ENCODE data around the gene NRK.
"Not testable (repeated sequence)": the region's sequence is repeated elsewhere in the genome, so short reads cannot be mapped to it uniquely, and the experiment has no call there.

Gene NRK, protein sequence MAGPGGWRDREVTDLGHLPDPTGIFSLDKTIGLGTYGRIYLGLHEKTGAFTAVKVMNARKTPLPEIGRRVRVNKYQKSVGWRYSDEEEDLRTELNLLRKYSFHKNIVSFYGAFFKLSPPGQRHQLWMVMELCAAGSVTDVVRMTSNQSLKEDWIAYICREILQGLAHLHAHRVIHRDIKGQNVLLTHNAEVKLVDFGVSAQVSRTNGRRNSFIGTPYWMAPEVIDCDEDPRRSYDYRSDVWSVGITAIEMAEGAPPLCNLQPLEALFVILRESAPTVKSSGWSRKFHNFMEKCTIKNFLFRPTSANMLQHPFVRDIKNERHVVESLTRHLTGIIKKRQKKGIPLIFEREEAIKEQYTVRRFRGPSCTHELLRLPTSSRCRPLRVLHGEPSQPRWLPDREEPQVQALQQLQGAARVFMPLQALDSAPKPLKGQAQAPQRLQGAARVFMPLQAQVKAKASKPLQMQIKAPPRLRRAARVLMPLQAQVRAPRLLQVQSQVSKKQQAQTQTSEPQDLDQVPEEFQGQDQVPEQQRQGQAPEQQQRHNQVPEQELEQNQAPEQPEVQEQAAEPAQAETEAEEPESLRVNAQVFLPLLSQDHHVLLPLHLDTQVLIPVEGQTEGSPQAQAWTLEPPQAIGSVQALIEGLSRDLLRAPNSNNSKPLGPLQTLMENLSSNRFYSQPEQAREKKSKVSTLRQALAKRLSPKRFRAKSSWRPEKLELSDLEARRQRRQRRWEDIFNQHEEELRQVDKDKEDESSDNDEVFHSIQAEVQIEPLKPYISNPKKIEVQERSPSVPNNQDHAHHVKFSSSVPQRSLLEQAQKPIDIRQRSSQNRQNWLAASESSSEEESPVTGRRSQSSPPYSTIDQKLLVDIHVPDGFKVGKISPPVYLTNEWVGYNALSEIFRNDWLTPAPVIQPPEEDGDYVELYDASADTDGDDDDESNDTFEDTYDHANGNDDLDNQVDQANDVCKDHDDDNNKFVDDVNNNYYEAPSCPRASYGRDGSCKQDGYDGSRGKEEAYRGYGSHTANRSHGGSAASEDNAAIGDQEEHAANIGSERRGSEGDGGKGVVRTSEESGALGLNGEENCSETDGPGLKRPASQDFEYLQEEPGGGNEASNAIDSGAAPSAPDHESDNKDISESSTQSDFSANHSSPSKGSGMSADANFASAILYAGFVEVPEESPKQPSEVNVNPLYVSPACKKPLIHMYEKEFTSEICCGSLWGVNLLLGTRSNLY (N-terminal part only)

DNA sequence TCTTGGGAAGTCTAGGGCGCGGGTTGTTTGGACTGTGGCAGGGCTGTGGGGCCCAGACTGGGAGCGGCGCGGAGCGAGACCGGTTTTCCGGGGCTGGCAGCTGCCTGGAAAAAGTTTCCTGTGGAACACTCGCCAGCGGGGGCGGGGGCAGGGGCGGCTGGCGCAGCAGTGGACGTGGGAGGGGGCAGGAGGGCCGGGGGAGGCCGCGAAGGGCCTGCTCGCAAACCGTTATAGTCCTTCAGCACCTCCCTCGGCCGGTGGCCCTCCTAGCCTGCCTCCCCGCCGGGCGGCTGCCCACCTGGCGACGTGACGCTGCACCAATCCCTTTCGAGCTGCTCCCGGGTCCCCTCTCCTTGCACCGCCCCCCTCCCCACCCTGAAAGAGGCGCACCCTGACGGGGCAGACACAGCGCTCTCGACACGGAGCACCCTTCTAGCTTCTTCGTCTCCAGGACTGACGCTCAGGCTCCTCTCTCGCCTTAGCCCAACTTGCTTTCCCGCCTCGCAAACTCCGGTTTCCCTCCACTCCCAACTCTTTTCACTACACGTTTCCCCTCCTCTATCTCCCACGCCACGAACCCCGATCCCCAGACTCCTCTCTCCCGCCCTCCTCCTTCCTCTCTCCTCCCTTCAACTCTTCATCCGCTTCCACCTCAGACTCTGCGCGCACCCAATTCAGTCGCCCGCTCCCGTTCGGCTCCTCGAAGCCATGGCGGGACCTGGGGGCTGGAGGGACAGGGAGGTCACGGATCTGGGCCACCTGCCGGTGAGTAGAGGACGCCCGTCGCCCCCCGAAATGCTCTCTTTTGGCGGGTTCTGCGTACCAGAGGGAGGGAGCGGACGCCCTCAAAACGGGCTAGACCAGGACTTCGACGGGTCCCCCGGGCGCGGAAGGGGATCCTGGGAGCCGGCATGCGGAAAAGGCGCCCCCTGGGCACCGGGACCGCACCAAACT, at the start of gene NRK:
NRK (plus strand) TSS at position 402 of the 954 bp plus-strand sequence; CDS start at position 709, 307 bp downstream.
- Mint-ChIP-seq H3K36me3 (no peaks in the 10 kb centered on the region), H3K4me3 (no peak within 1 kb of the TSS), H3K9me3 (peaks cover 6% of the 10 kb centered on the region), H3K27ac (no peak within 1 kb of the TSS), H3K4me1 (no peaks in the 10 kb centered on the region)
- no peak for ATAC-seq
- DNase-seq (ENCODE audit: low spot score in 2 of 2), result no peak

DNA sequence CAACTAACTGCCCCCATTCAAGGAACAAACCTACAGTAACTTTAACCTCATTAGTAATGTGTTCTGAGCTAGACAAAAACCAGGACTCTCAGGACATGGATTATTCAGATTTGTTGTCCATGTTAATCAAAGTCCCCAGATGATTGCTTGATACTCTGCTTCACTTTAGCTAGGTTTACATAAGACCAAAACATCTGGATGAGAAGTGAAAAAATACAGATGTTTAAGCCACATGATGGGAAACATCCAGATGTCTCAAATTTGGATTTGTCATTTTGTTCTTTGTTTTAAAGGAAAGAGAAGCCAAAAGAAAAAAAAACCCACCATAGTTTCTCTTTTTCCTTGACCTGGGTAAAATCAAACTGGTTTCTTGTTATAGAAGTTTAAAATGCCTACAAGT, 48.5 kb upstream of the NRK start:
- H3K4me1 Mint-ChIP-seq, result no peaks in the 10 kb centered on the region
- H3K36me3 Mint-ChIP-seq, result no peaks in the 10 kb centered on the region

DNA sequence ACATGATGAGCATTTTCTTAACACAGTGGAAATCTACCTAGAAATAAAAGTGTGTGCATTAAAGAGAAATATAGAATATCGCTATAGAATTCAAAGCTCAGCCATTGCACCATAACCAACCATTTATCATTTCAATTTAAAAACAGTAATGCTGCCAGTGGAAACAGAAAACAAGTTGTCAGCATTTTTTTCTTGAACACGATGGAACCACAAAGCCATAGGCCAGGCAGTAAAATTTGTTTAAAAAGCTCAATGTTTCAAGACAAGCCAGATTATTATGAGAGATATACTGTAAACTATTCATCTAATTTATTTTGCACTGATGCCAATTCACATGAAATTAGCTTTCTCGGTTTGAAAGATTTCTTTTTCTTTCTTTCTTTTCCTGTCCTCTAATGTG, 46.7 kb upstream of the NRK start:
- Mint-ChIP-seq H3K27ac (no peak overlapping the region), H3K9me3 (peaks cover 4% of the 10 kb centered on the region), H3K4me3 (no peak overlapping the region), H3K36me3 (no peaks in the 10 kb centered on the region), H3K4me1 (no peaks in the 10 kb centered on the region)
- DNase-seq (ENCODE audit: low spot score in 2 of 2) (no peak), ATAC-seq (no peak)

More for the DNA sequence above, 48.5 kb upstream of the NRK start:
- ATAC-seq (no peak), DNase-seq (ENCODE audit: low spot score in 2 of 2) (no peak)
- H3K4me3 Mint-ChIP-seq, result no peak overlapping the region
- no peak overlapping the region for H3K27ac Mint-ChIP-seq
- peaks cover 4% of the 10 kb centered on the region for H3K9me3 Mint-ChIP-seq

DNA sequence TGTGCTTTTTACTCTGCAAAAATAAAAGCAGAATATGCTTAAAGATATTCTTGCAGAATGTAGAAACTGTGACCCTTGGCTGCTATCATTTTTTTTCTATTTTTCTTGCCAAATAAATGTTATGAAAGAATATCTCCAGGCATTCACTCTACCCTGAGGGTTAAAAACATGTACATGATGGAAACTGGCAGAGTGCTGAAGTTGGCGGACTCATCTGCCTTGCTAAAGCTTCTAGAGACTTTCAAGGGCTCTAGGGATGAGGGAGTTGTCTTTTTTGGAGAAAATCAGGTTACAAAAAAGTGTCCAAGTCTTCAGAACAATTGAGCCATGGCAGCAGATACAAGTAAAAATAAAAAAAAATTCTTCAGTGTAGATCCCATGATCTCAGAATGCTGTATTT, 40.5 kb upstream of the NRK start:
- no peak for ATAC-seq
- Mint-ChIP-seq H3K9me3 (peaks cover 3% of the 10 kb centered on the region), H3K27ac (no peak overlapping the region), H3K4me1 (no peaks in the 10 kb centered on the region), H3K36me3 (no peaks in the 10 kb centered on the region), H3K4me3 (no peak overlapping the region)
- DNase-seq (ENCODE audit: low spot score in 2 of 2), result no peak

DNA sequence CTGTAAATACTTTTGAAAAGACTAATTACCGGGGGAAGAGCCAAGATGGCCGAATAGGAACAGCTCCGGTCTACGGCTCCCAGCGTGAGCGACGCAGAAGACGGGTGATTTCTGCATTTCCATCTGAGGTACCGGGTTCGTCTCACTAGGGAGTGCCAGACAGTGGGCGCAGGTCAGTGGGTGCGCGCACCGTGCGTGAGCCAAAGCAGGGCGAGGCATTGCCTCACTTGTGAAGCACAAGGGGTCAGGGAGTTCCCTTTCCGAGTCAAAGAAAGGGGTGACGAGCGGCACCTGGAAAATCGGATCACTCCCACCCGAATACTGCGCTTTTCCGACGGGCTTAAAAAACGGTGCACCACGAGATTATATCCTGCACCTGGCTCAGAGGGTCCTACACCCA, 25.5 kb upstream of the NRK start:
- H3K36me3 Mint-ChIP-seq; H3K27ac Mint-ChIP-seq; DNase-seq (ENCODE audit: low spot score in 2 of 2); H3K4me3 Mint-ChIP-seq; H3K9me3 Mint-ChIP-seq; ATAC-seq; H3K4me1 Mint-ChIP-seq: not testable (repeated sequence)

DNA sequence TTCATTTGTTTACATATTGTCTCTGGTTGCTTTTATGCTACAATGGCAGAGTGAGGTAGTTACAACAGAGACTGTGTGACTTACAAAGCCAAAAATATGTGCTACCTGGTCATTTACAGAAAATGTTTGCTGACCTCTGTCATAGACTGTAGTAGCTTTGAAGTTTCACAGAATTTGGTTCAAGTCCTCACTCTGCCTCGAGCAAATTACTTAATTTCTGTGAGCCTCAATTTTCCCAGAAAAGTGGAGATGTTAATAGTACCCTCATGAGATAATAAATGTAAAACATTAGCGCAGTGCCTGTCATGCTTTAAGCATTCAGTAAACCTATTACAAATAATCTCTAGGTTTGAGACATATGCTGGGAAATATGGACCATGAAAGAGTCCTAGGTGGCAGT, 18.4 kb upstream of the NRK start:
- no peak for DNase-seq (ENCODE audit: low spot score in 2 of 2)
- Mint-ChIP-seq H3K27ac (no peak overlapping the region), H3K4me3 (no peak overlapping the region), H3K9me3 (peaks cover 5% of the 10 kb centered on the region), H3K4me1 (no peaks in the 10 kb centered on the region), H3K36me3 (no peaks in the 10 kb centered on the region)
- ATAC-seq, result no peak

DNA sequence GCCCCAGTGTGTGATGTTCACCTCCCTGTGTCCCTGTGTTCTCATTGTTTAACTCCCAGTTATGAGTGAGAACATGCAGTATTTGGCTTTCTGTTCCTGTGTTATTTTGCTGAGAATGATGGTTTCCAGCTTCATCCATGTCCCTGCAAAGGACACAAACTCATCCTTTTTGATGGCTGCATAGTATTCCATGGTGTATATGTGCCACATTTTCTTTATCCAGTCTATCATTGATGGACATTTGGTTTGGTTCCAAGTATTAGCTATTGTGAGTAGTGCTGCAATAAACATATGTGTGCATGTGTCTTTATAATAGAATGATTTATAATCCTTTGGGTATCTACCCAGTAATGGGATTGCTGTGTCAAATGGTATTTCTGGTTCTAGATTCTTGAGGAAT, 16.7 kb upstream of the NRK start:
- not testable (repeated sequence) for H3K36me3 Mint-ChIP-seq; H3K4me3 Mint-ChIP-seq; H3K27ac Mint-ChIP-seq; ATAC-seq; DNase-seq (ENCODE audit: low spot score in 2 of 2); H3K9me3 Mint-ChIP-seq; H3K4me1 Mint-ChIP-seq

DNA sequence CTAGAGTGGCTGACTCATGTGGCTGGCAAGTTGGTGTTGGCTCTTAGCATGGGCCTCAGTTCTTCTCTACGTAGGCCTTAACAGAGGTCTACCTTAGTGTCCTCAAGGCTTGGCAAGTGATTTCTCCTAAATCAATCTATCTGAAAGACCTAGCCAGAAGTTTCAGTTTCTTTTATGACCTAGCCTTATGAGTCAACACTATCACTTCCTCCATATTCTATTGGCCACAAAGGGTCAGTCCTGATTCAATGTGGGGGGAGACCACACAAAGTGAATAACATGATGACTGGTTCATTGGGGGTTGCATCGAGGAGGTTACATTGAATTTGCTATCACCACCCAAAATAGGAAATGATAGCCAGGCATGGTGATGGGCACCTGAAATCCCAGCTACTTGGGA, 5.8 kb upstream of the NRK start:
- DNase-seq (ENCODE audit: low spot score in 2 of 2) (no peak), ATAC-seq (no peak)
- no peak overlapping the region for H3K4me3 Mint-ChIP-seq
- no peaks in the 10 kb centered on the region for H3K4me1 Mint-ChIP-seq
- no peaks in the 10 kb centered on the region for H3K36me3 Mint-ChIP-seq
- H3K27ac Mint-ChIP-seq, result no peak overlapping the region
- peaks cover 15% of the 10 kb centered on the region for H3K9me3 Mint-ChIP-seq

DNA sequence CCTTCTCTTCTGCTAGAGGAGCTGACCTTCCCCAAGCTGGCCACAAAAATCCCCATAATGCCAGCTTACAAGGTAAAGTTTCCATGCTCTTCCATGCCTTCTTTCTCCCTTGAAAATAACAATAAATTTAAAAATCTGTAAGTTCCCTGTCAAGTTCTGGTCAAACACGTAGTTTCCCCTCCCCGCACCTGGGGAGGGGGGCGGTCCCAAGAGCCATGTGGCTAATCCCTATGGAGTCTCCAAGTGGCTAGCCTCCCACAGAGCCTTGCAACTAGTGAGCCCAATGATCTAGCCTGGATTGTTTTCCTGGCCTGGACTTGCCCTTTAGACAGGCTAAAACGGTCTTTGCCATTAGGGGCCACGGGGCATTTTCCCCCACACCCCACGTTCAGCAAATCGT, 2.1 kb upstream of the NRK start:
- no peaks in the 10 kb centered on the region for H3K4me1 Mint-ChIP-seq
- peaks cover 7% of the 10 kb centered on the region for H3K9me3 Mint-ChIP-seq
- H3K36me3 Mint-ChIP-seq, result no peaks in the 10 kb centered on the region

DNA sequence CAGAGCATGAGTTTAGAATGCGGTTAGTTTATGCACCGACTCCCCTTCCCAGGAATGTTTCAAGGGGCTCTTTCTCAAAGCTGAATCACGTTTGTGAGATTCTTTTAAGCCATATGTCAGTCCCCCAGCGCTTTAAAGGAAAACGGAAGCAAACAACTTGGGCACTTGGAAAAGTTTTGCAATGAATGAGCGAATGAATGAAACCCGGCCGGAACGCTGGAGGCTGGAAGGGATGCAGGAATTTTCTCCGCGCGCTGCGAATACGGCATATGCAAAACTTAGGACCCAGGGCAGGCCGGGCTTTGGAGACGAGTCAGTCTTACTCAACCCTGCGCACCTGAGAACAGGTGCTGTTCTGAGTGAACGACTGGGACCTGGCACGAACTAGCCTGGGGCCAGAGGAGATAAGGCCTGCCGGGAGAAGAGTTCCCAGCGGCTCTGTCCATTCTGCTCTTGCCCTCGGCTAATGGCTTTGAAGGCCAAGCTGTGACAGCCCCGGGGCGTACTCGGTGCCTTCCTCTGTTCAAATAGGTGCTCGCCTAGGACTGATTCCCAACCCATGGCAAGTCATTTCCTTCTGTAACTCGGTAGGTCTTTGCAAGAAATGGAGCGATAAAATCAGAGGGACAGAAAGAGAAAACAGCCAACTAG, 743 bp upstream of the NRK start:
- Mint-ChIP-seq H3K4me3 (no peak overlapping the region), H3K27ac (no peak overlapping the region), H3K4me1 (no peaks in the 10 kb centered on the region), H3K36me3 (no peaks in the 10 kb centered on the region), H3K9me3 (peaks cover 6% of the 10 kb centered on the region)
- no peak for DNase-seq (ENCODE audit: low spot score in 2 of 2)
- no peak for ATAC-seq

More for the DNA sequence above, 2.1 kb upstream of the NRK start:
- H3K27ac Mint-ChIP-seq, result no peak overlapping the region
- ATAC-seq, result no peak
- no peak for DNase-seq (ENCODE audit: low spot score in 2 of 2)
- no peak overlapping the region for H3K4me3 Mint-ChIP-seq

DNA sequence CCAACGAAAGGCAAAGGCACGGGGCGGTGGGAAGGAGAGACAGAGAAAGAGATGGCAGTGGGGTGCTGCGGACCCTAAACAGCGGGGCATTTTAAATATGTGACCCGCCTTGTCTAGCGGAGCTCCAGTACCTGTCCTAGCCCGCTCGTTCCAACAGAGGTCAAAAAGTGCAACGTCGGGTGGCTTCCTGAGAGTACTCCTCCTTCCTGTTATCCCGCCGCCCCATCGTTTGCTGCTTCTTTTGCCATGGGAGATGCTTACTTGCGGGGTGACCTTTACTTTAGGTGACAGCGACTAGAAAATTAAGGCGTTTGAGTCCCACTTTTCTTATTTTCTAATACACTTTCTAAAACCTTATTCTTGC, 735 bp downstream of the NRK start:
- no peak for DNase-seq (ENCODE audit: low spot score in 2 of 2)
- no peak overlapping the region for H3K4me3 Mint-ChIP-seq

DNA sequence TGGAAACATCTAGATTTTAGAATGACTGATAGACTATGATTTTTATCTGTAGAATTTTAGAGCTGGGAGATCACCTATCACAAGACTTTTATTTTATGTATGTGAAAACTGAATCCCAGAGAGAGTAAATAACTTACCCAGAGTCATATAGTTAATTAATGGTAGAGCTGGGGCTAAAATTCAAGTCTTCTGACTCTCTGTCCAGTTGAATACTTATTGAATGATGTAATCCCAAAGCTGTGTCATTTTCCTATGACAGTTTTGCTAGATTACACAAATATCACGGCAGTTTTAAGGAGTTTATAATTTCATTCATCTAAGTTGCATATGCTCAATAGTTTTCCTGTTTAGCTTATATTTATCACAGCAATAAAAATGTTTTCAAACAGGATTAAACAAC, 6.7 kb downstream of the NRK start:
- Mint-ChIP-seq H3K9me3 (peaks cover 6% of the 10 kb centered on the region), H3K4me1 (no peaks in the 10 kb centered on the region), H3K36me3 (no peaks in the 10 kb centered on the region), H3K4me3 (no peak overlapping the region), H3K27ac (no peak overlapping the region)
- ATAC-seq (no peak), DNase-seq (ENCODE audit: low spot score in 2 of 2) (no peak)

More for the DNA sequence above, 735 bp downstream of the NRK start:
- no peak for ATAC-seq
- Mint-ChIP-seq H3K4me1 (no peaks in the 10 kb centered on the region), H3K27ac (no peak overlapping the region), H3K9me3 (peaks cover 6% of the 10 kb centered on the region), H3K36me3 (no peaks in the 10 kb centered on the region)

DNA sequence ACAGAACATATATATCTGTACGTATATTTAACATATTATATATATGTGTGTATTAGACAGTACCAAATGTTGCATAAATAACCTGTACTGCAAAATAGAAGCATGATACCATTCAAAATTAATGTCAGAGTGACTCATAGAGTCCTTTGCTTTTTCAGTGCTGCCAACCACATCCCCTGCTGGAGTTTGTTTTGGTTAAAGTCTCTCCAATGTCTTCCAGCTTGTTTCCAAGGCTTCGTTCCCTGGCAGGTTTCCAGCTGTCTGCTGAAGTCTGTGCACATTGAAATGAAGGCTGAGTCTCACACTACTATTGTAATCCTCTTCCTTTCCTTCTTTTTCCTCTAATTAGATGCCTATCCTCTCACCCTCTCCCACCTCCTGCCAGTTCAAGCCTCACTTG, 14.9 kb downstream of the NRK start:
- no peaks in the 10 kb centered on the region for H3K4me1 Mint-ChIP-seq
- DNase-seq (ENCODE audit: low spot score in 2 of 2), result no peak
- no peaks in the 10 kb centered on the region for H3K36me3 Mint-ChIP-seq
- H3K27ac Mint-ChIP-seq, result no peak overlapping the region
- H3K4me3 Mint-ChIP-seq, result no peak overlapping the region
- no peak for ATAC-seq
- peaks cover 3% of the 10 kb centered on the region for H3K9me3 Mint-ChIP-seq

DNA sequence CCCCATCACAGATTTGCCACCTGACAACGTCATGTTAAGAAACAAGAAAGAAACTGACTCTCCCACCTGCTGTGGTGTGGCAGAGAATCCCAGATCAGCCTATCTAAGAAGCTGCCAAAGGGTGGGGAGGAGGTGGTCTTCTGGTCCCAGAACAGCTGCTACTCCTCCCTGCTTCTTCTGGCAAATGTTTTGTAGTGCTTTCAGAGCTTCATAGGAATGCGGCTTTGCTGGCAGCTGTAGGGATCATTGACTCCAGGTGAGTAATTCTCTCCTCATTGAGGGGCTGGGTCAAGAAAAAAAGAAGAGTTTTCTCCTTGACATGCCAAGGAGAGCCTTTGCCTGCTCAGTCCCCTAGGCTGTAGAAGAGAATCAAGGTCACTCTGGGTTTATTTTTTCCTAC, 23.3 kb downstream of the NRK start:
- H3K36me3 Mint-ChIP-seq, result no peaks in the 10 kb centered on the region
- DNase-seq (ENCODE audit: low spot score in 2 of 2), result no peak
- no peaks in the 10 kb centered on the region for H3K4me1 Mint-ChIP-seq
- H3K9me3 Mint-ChIP-seq, result no peaks in the 10 kb centered on the region
- H3K4me3 Mint-ChIP-seq, result no peak overlapping the region
- ATAC-seq, result no peak
- H3K27ac Mint-ChIP-seq, result no peak overlapping the region

Measured in stimulated activated effector memory CD8-positive, alpha-beta T cell treated with anti-CD3 and anti-CD28 coated beads, Interleukin-12 subunit alpha, Interleukin-12 subunit beta, amount 100 ng/mL, for 72 hours (primary cell).